Measurements from ENCODE around the gene CPN2. TPM values are rescaled to one million over a fixed set of nuclear protein-coding genes. Genes with fewer than 3 reads are reported as not detected.

The CPN2 gene
- total and polyA plus RNA-seq, 2 of the 8 experiments (the other 6 are each of a cell fraction or from before 2014, with no cell fraction given): 0.03 TPM; not detected in 1

DNA sequence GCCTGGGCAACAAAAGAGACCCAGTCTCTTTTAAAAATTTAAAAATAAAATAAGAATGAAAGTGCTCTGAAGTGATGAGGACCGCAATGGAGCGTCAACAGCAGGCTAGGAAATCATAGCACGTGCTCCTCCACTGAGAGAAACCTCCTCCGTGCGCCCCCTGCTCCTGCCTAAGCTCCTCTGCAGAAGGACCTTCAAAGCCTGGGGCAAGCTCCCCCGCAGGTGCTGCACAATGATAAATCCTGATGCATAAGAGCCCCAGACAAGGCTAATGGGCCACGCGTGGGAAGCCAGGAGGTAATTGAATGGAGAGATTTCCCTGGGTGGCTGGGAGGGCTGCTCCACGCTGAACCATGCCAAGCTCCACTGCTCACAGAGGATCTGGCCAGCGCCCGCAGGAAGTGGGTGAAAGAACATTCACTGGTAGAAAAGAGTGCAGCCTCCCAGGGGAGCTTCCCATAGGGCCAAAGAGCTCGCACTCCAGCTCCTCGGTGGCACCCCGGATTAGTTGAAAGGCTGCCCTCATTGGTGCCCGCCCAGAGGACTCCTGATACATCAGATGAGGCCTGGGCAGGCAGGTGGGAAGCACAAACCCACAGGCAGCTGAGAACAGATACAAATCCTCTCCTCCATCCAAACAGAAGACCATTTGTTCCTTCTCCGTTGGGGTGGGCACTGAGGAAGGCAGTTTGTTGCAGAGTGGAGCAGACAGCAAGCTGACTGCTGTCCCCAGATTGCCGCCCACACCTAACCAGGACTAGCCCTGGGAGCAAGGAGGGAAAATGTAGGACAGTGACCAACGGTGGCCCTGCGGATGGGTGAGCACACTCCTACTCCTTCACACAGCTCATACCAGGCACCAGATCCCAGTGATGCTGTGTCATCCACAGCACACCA, 52.5 kb downstream of the CPN2 start:
- no peaks in the 10 kb centered on the region for H3K79me1 ChIP-seq (ENCODE audit: low read depth, low read length)
- H3K23me2 ChIP-seq (ENCODE audit: low read depth, low read length): no peaks in the 10 kb centered on the region; the same call in 1 of the 2 replicates
- H3K14ac ChIP-seq (ENCODE audit: insufficient read length): no peak overlapping the region
- no peaks in the 10 kb centered on the region for H3K79me2 ChIP-seq (ENCODE audit: control insufficient read depth in 1 of 2, insufficient read depth in 2 of 2, low read length in 2 of 2)
- H3K4ac ChIP-seq (replicated peaks; ENCODE audit: insufficient read length, low read depth, low read length): no peak overlapping the region
- FAIRE-seq (no peak), DNase-seq (ENCODE audit: low read depth in 1 of 2, low spot score in 2 of 2) (no peak)
- no peaks in the 10 kb centered on the region for H4K20me1 ChIP-seq (replicated peaks in 1 of 2; ENCODE audit: control insufficient read depth in 1 of 2, insufficient read depth in 2 of 2, low read length in 2 of 2)
- ChIA-PET CTCF (ENCODE audit: partially characterized antibody) (interaction anchor here (0.7 to 4.5 kb wide), 17 partner anchors 10 to 519 kb away, joined by 3 to 31 read pairs (median 5); no protein-coding TSS in a partner anchor), POLR2A (ENCODE audit: partially characterized antibody) (interaction anchor here (1.0 to 6.5 kb wide), 10 partner anchors 10 to 157 kb away, joined by 3 to 42 read pairs (median 4); no protein-coding TSS in a partner anchor)
- no peaks in the 10 kb centered on the region for H3K9me3 ChIP-seq (ENCODE audit: insufficient read depth in 2 of 2, low read depth in 1 of 2, low read length in 1 of 2)
- H2BK15ac ChIP-seq (ENCODE audit: low read length): peak overlapping the region; percentile 82
- peak overlapping the region; percentile 32 for H4K91ac ChIP-seq (replicated peaks; ENCODE audit: insufficient read length, low read length)
- no peak overlapping the region for H3K27ac ChIP-seq (ENCODE audit: low read depth, low read length)
- no peak overlapping the region for H4K8ac ChIP-seq (ENCODE audit: extremely low read depth, insufficient read depth, low read length)
- H2BK5ac ChIP-seq (ENCODE audit: low read depth, low read length): no peak overlapping the region
- no peak overlapping the region for H2BK120ac ChIP-seq (replicated peaks; ENCODE audit: low read depth, low read length)
- no peak overlapping the region for H4K5ac ChIP-seq (ENCODE audit: insufficient read length, low read depth, low read length)
- 0 out of 4 replicates have a peak overlapping the region, but pooled peaks of 1 of the 2 experiments have one; percentile 62 for H3K4me2 ChIP-seq (ENCODE audit: insufficient read depth in 1 of 2, low read depth in 2 of 2, low read length in 2 of 2)
- peak overlapping the region; percentile 64 for H3K18ac ChIP-seq (ENCODE audit: extremely low read depth, low read length)
- H3K9ac ChIP-seq (replicated peaks in 1 of 4; ENCODE audit: extremely low read depth in 1 of 4, low read depth in 3 of 4, low read length in 3 of 4): no peak overlapping the region
- TF ChIP-seq SIX5 (IDR thresholded peaks at IDR 0.05; ENCODE audit: low read depth, low read length): no peak
- TF ChIP-seq, protein P1, sequence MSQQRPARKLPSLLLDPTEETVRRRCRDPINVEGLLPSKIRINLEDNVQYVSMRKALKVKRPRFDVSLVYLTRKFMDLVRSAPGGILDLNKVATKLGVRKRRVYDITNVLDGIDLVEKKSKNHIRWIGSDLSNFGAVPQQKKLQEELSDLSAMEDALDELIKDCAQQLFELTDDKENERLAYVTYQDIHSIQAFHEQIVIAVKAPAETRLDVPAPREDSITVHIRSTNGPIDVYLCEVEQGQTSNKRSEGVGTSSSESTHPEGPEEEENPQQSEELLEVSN (IDR thresholded peaks at IDR 0.05): peak; percentile 50; the same call in 1 of the 2 replicates
- TF ChIP-seq, protein P2, sequence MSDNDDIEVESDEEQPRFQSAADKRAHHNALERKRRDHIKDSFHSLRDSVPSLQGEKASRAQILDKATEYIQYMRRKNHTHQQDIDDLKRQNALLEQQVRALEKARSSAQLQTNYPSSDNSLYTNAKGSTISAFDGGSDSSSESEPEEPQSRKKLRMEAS (IDR thresholded peaks at IDR 0.05): peak; percentile 71
- H3K4me1 ChIP-seq (replicated peaks in 1 of 4; ENCODE audit: control insufficient read depth in 3 of 4, insufficient read depth in 4 of 4, low read length in 3 of 4): peaks cover 17 to 33% (median 20%) of the 10 kb centered on the region in 4 experiments
- no peak overlapping the region for H3K56ac ChIP-seq (replicated peaks; ENCODE audit: insufficient read length, low read depth, low read length)
- WGBS, 2 experiments (ENCODE audit: extremely low coverage in 1 of 2, insufficient coverage in 1 of 2, insufficient read length in 1 of 2, insufficient replicate concordance in 2 of 2, low coverage in 1 of 2, low lambda C conversion rate in 2 of 2, missing lambda C conversion rate in 1 of 2): 87% methylated on average over 19 of the region's 19 CpGs; no CpG with 5 or more reads in 1 of the 2 experiments
- peaks cover 0 to 1% (median 0%) of the 10 kb centered on the region in 4 experiments; a peak in 3 of 7 replicates for H3K27me3 ChIP-seq (replicated peaks in 1 of 4; ENCODE audit: control insufficient read depth in 3 of 4, extremely low read depth in 1 of 4, insufficient read depth in 3 of 4, low read length in 3 of 4)
- no peak overlapping the region for H3K23ac ChIP-seq (ENCODE audit: insufficient read length)
- no peaks in the 10 kb centered on the region for H3K36me3 ChIP-seq (ENCODE audit: control insufficient read depth in 2 of 4, insufficient read depth in 4 of 4, low read length in 3 of 4)
- H2BK12ac ChIP-seq (ENCODE audit: low read depth, low read length): peak overlapping the region; percentile 97; the same call in 1 of the 2 replicates
- no peak overlapping the region for H3K4me3 ChIP-seq (ENCODE audit: extremely low read depth in 1 of 4, insufficient read depth in 2 of 4, low read depth in 3 of 4, low read length in 4 of 4)
- H2AK5ac ChIP-seq (ENCODE audit: low read depth, low read length): peak overlapping the region; percentile 82; the same call in 1 of the 2 replicates
- H2AFZ ChIP-seq (ENCODE audit: low read length): no peak overlapping the region
- peak overlapping the region; percentile 97; the same call in 1 of the 2 replicates for H2BK20ac ChIP-seq (ENCODE audit: low read length)

All from H1 (cell line).